CMK (cell line): ENCODE data around the gene RCOR2.

ENCODE experiments used
- DNase-seq: peaks from one replicate; pipeline ENCODE4 v3.0.0-alpha.2; 2010; ENCODE audit warnings: low read depth

The RCOR2 gene

GRCh38 chr11:63922673-63923192, 5.8 kb upstream of the RCOR2 start:
- no peak for DNase-seq

- DNase-seq: no peak
These were observed 4.0 kb upstream of the RCOR2 start for GRCh38 chr11:63920939-63921417.

DNA sequence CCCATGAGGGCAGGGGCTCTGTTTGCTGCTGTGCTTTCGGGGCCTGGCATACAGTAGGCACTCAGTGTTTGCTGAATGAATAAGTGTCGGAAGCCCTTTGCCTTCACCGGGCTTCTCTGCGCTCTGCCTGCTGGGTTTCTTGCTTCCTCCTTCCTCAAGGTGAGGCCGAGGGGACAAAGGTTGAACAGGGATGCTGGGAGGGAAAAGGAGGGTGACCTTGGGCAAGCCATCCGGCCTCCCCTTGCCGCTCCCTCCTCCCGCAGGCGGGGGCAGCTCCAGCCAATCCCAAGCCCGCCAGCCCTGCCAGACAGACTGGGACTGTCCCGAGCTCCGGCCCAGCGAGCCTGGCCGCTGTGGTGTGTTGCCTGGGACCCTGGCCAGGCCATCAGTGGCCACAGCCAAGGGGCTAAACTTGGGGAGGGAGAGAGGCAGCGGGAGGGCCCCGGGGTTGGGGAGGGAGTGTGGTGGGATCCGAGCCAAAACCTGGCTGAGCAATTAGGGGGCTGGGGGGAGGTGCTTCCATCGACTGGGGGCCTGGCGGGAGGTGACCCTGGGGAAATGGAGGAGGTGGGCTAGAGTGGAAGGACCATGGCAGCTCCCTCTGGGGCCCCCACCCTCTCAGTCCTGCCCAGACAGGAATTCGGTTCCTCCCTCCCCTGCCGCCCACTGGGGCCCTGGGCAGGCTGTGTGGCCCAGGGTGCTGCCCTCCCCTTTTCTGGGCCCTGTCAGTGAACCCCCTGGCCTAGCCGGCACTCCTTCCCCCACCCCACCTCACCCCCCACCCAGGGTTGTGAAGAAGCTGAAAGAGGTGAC, 3.4 kb upstream of the RCOR2 start:
- no peak for DNase-seq

GRCh38 chr11:63919267-63920125, 2.5 kb upstream of the RCOR2 start:
- DNase-seq: no peak

DNA sequence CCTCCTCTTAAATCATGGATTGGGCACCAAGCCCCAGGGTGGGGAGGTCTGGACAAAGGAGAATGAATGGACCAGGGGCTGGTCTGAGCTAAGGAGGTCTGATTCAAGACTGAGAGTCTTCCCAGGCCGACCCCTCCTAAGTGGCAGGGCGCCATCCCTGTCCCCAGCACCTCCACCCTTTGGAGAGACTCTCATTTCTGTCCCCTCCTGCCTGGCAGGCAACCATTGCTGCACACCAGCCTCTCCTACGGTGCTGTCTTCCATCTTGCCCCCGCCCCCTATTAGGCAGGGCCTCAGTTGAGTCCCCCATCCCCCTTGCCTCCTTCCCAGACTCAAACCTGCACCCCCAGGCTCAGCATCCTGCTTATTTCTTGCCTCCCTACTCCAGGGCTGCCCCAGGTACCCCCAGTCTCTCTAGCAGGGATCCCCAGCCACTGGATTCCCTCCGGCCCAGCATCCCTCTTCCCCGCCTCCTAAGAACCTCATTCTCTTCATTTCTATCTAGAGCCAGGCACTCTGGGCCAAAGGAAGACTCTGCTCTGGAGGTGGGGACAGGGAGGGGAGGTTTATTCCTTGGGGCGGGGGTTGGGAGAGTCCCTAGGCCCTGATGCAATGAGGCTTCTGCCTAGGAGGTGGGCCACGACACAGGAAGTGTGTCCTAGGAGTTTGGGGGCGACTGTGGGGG, 1.7 kb upstream of the RCOR2 start:
- no peak for DNase-seq

DNA sequence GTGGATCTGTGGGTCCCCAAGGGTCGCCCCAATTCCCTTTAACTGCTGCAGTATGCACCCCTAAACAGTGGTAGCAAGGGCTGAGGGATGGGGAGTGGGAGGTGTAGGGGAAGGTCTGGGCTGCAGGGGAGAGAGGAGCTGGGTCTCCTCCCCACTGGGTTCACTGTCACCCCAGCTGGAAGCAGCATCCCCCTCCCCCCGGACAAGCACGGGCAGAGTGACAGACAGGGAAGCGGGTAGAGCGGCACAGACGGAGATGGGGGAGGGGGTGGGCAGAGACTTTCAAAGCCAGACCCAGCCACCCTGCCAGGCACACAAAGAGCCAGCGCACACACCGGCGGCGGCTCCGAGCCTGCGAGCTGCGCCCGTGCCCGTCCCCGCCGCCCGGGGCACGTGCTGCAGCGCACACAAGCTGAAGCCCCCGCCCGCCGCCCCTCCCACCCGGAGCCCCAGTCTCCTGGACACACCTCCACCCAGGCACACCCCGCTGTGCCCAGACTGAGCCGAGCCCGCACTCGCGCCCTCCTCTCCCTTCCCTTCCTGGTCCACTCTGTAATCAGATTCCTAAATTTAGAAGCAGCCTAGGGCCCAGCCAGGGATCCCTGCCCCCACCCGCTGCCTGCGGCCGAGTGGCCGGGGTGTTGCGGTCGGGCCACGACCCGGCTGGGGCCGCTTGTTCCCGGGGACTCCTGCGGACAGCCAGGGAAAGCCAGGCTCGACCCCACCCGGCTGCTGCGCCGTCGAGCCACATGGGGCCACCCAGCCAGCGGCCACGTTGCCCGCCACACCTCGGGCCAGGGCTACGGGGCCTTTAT, 935 bp upstream of the RCOR2 start:
- peak; percentile 64 for DNase-seq

- DNase-seq: no peak
These were observed 765 bp downstream of the RCOR2 start for GRCh38 chr11:63915961-63916836.

DNA sequence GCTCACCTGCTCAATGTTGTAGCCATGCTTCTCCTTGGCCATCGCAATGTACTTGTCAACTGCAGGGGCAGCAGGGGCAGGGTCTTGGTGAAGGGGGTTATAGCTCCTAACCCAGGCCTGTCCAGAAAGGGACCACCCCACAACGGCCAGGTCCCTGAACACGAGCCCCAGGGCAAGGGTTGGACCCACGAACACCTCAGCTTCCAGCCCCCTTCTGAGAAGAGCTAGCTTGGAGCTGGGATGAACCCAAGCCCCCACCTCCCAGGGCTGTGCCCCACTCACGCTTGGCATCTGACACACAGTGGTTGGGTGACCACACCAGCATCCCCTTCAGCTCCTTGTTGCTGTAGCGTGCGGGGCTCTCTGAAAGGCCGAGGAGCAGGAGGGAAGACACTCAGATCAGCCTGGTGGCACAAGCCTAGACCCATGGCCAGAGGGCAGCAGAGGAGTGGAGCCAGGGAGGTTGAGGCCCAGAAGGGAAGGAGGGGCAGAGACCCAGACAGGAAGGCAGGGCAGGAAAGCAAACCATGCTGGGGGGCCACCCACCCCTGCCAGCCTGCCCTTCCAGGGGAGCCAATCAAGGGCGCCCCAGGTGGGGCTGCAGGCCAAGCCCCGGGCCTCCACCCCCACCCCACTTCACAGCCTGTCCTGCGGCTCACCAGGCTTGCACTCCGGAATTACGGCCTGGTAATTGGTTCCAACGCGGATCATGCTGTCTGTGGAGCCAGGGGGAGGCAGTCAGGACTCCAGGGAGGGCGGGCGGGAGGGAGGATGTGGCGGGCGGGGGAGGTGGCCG, 1.9 kb downstream of the RCOR2 start:
- no peak for DNase-seq

- DNase-seq: no peak
These were observed 2.8 kb downstream of the RCOR2 start for GRCh38 chr11:63913866-63914830.

GRCh38 chr11:63912678-63913077, 4.3 kb downstream of the RCOR2 start:
- DNase-seq: no peak

DNA sequence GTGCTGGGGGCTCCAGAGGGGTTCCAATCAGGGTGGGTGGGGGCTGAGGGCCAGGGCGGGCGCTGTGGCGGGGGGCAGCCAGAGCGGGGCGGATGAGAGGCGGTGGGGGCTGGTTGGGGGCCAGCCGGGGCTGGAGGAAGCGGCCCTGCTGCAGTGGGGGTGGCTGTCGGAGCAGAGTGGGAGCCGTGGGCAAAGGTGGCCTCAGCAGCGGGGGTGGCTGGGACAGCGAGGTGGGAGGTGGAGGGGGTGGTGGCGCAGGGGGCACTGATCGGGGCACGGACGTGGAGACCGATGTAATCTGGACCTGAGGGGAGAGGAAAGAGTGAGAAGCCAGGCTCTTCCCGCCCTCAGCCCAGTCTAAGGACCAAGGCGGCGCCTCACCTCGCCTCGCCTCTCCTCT, 5.1 kb downstream of the RCOR2 start:
- DNase-seq: no peak

- DNase-seq: no peak
These were observed 5.5 kb downstream of the RCOR2 start for GRCh38 chr11:63911440-63911839.

- DNase-seq: no peak
These were observed 6.3 kb downstream of the RCOR2 start for GRCh38 chr11:63910675-63911074.

- DNase-seq: no peak
These were observed 7.1 kb downstream of the RCOR2 start for GRCh38 chr11:63909591-63910506.

GRCh38 chr11:63908631-63909401, 8.1 kb downstream of the RCOR2 start:
- DNase-seq: no peak

- no peak for DNase-seq
These were observed 9.0 kb downstream of the RCOR2 start for GRCh38 chr11:63907808-63908530.
